CD4-positive, CD25-positive, alpha-beta regulatory T cell (primary cell): ENCODE measurements around the gene HOXB3. TPM values are rescaled to one million over a fixed set of nuclear protein-coding genes. Genes with fewer than 3 reads are reported as not detected.

Source experiments
- ATAC-seq, 2 donors: fragments of 150-1000 bp; cut with Tn5 transposase; one replicate each; pipeline ENCODE4 v1.10.0; 2021; ENCODE audit warnings: low read depth in 2 of 2, moderate number of reproducible peaks in 2 of 2, moderate library complexity in 1 of 2
- DNase-seq, 3 donors: peaks; one replicate each; pipeline versions ENCODE4 v3.0.0 to v3.0.0-alpha.2; 2012 to 2022; ENCODE audit warnings: mixed read lengths in 1 of 3
- H3K27ac ChIP-seq: one replicate; pipeline ENCODE4 v1.7.0; 2013; ENCODE audit warnings: mild to moderate bottlenecking, low read length; ENCODE audit not compliant: insufficient read depth, poor library complexity, severe bottlenecking
- H3K27me3 ChIP-seq: one replicate; pipeline ENCODE4 v1.7.0; 2013; ENCODE audit warnings: low read length; ENCODE audit not compliant: control insufficient read depth, insufficient read depth
- H3K36me3 ChIP-seq: one replicate; pipeline ENCODE4 v1.7.0; 2013; ENCODE audit warnings: mild to moderate bottlenecking, low read length, moderate library complexity; ENCODE audit not compliant: control insufficient read depth, insufficient read depth
- H3K4me1 ChIP-seq: 2 replicates; pipeline ENCODE4 v1.7.0; 2013; ENCODE audit warnings: mild to moderate bottlenecking, low read length; ENCODE audit not compliant: insufficient read depth, control insufficient read depth, poor library complexity, severe bottlenecking
- H3K4me3 ChIP-seq: one replicate; pipeline ENCODE4 v1.7.0; 2013; ENCODE audit warnings: low read depth, mild to moderate bottlenecking, low read length, moderate library complexity
- H3K9me3 ChIP-seq, 2 experiments: 1 replicate in 1 of 2; 2 replicates in 1 of 2; pipeline ENCODE4 v1.7.0; 2013; ENCODE audit warnings: low read length in 2 of 2, mild to moderate bottlenecking in 1 of 2, moderate library complexity in 1 of 2; ENCODE audit not compliant: control insufficient read depth in 2 of 2
- H3K27ac Mint-ChIP-seq, 3 donors: one replicate each; pipeline ENCODE4 v1.8.0; 2020 to 2022; ENCODE audit warnings: mild to moderate bottlenecking in 3 of 3, mixed read lengths in 3 of 3, moderate library complexity in 2 of 3
- H3K27me3 Mint-ChIP-seq: one replicate; pipeline ENCODE4 v1.8.0; 2022; ENCODE audit warnings: mild to moderate bottlenecking, mixed read lengths
- H3K36me3 Mint-ChIP-seq: one replicate; pipeline ENCODE4 v1.8.0; 2020; ENCODE audit warnings: mixed read lengths
- H3K4me1 Mint-ChIP-seq, 4 donors: one replicate each; pipeline ENCODE4 v1.8.0; 2020 to 2022; ENCODE audit warnings: mixed read lengths in 4 of 4, mild to moderate bottlenecking in 1 of 4
- H3K4me3 Mint-ChIP-seq, 4 donors: one replicate each; pipeline ENCODE4 v1.8.0; 2020 to 2022; ENCODE audit warnings: mild to moderate bottlenecking in 4 of 4, mixed read lengths in 4 of 4, moderate library complexity in 3 of 4
- H3K9me3 Mint-ChIP-seq, 7 donors: one replicate each; pipeline ENCODE4 v1.8.0; 2020 to 2022; ENCODE audit warnings: mixed read lengths in 7 of 7, mild to moderate bottlenecking in 3 of 7, moderate library complexity in 2 of 7
- polyA plus RNA-seq, 4 donors: library from polyadenylated mRNA; unstranded; fragments of 300-500 nt; fragmentation: Illumina TruSeq; gene quantifications; one replicate each; pipeline ENCODE4 v1.2.3, GENCODE V29; 2021
- total RNA-seq: library from RNA; stranded (reverse); gene quantifications from one replicate; pipeline ENCODE4 v1.2.3, GENCODE V29; 2022

The HOXB3 gene
- total and polyA plus RNA-seq, 5 donors from 2014 or later, result 0.05 to 8.1 (median 0.16) TPM; not detected in 2

GRCh38 chr17:48627623-48628521 is 37.8 kb upstream of the HOXB3 start:
- H3K27ac ChIP-seq, result no peak overlapping the region
- H3K27me3 Mint-ChIP-seq, result peaks cover 87% of the 10 kb centered on the region
- no peak for ATAC-seq
- H3K4me3 Mint-ChIP-seq, result peak overlapping the region in 1 of 4 donors; percentile 84
- H3K4me3 ChIP-seq, result no peak overlapping the region
- no peaks in the 10 kb centered on the region for H3K36me3 ChIP-seq
- H3K27me3 ChIP-seq, result peaks cover 54% of the 10 kb centered on the region
- H3K4me1 Mint-ChIP-seq, result peaks cover 3 to 26% (median 12%) of the 10 kb centered on the region in 4 donors
- no peak overlapping the region for H3K27ac Mint-ChIP-seq
- H3K4me1 ChIP-seq, result peaks cover 27% of the 10 kb centered on the region
- peaks cover 5% of the 10 kb centered on the region for H3K36me3 Mint-ChIP-seq
- no peaks in the 10 kb centered on the region for H3K9me3 ChIP-seq
- DNase-seq, result no peak
- H3K9me3 Mint-ChIP-seq, result peaks cover 0 to 2% (median 0%) of the 10 kb centered on the region in 7 donors

- H3K4me1 Mint-ChIP-seq, result peaks cover 0 to 21% (median 8%) of the 10 kb centered on the region in 4 donors
- H3K4me3 ChIP-seq, result no peak overlapping the region
- no peak for DNase-seq
Measured at GRCh38 chr17:48627118-48627597, 37.1 kb upstream of the HOXB3 start.

DNA sequence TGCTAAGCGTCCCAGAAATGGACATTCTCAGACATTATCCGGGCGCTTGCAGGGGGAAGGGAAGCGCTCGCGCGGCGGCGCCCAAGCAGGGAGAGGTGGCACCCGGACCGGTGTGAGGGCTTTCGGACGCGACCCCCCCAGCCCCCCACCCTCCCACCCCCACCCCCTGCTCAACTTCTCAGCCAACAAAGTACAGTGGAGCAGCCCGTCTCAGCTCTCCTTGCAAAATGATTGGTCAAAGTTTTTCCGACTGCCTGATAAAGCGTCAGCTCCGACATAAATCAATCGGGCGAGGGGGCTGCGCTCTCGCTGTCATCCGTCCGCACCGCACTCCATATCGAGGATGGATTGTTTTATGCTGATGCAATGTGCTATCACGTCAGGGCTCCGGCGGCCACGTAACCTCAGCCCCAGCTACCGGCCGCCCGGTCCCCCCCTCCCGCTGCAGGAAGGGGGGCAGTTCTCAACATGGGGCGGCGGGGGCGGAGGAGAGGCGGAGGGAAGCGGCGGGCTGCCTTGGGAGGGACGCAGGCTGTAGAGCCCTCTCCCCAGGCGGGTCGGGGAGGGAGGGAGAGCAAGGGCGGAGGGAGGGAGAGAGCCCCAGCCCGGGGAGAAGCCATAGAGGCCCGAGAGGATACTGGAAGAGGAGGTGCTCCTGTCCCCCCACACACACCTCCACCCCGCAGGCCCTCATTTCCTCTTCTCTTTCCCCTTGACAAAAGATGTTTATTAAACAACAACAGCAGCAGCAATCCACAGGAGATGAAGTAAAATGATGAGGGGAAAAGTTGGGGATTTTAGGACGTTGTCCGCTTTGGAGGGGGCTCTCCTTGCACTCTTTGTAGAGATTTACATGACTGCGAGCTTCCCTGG is 36.4 kb upstream of the HOXB3 start, which contains the start of gene HOXB9:
Gene HOXB9, minus strand, starts transcription at position 114 of the 873 bp plus-strand sequence. Its CDS starts 89 bp downstream, at position 25.
- Histone ChIP-seq H3K4me3 (peak within 1 kb of the TSS; percentile 44), H3K4me1 (peaks cover 27% of the 10 kb centered on the region), H3K9me3 (no peaks in the 10 kb centered on the region), H3K27ac (no peak within 1 kb of the TSS), H3K27me3 (peaks cover 58% of the 10 kb centered on the region), H3K36me3 (no peaks in the 10 kb centered on the region)
- DNase-seq, result no peak
- no peaks in the 10 kb centered on the region for H3K36me3 Mint-ChIP-seq
- H3K9me3 Mint-ChIP-seq, result peaks cover 0 to 3% (median 0%) of the 10 kb centered on the region in 7 donors
- H3K4me3 Mint-ChIP-seq, result peak within 1 kb of the TSS; percentile 78 to 95 (median 86)
- peak; percentile 26 to 28 for ATAC-seq
- H3K4me1 Mint-ChIP-seq, result peaks cover 0 to 21% (median 8%) of the 10 kb centered on the region in 4 donors
- H3K27me3 Mint-ChIP-seq, result peaks cover 87% of the 10 kb centered on the region
- H3K27ac Mint-ChIP-seq, result no peak within 1 kb of the TSS

More at GRCh38 chr17:48627118-48627597, 37.1 kb upstream of the HOXB3 start:
- H3K36me3 Mint-ChIP-seq, result no peaks in the 10 kb centered on the region
- Histone ChIP-seq H3K27me3 (peaks cover 54% of the 10 kb centered on the region), H3K9me3 (no peaks in the 10 kb centered on the region), H3K4me1 (peaks cover 27% of the 10 kb centered on the region), H3K27ac (no peak overlapping the region), H3K36me3 (no peaks in the 10 kb centered on the region)
- H3K4me3 Mint-ChIP-seq, result peak overlapping the region in 3 of 4 donors; percentile 3 to 84 (median 53)
- ATAC-seq, result no peak
- H3K9me3 Mint-ChIP-seq, result peaks cover 0 to 2% (median 0%) of the 10 kb centered on the region in 7 donors
- peaks cover 87% of the 10 kb centered on the region for H3K27me3 Mint-ChIP-seq
- H3K27ac Mint-ChIP-seq, result no peak overlapping the region

- peak overlapping the region; percentile 65 to 87 (median 78) for H3K4me3 Mint-ChIP-seq
- H3K27me3 Mint-ChIP-seq, result peaks cover 87% of the 10 kb centered on the region
- peak overlapping the region; percentile 44 for H3K4me3 ChIP-seq
- no peak overlapping the region for H3K27ac Mint-ChIP-seq
- H3K9me3 ChIP-seq, result no peaks in the 10 kb centered on the region
- H3K27ac ChIP-seq, result no peak overlapping the region
- no peaks in the 10 kb centered on the region for H3K36me3 Mint-ChIP-seq
- peak; percentile 55 to 56 for ATAC-seq
- peaks cover 0 to 2% (median 0%) of the 10 kb centered on the region in 7 donors for H3K9me3 Mint-ChIP-seq
- H3K36me3 ChIP-seq, result no peaks in the 10 kb centered on the region
- peak in 1 of 3 donors; percentile 42 for DNase-seq
- H3K4me1 Mint-ChIP-seq, result peaks cover 0 to 21% (median 8%) of the 10 kb centered on the region in 4 donors
- peaks cover 27% of the 10 kb centered on the region for H3K4me1 ChIP-seq
- peaks cover 58% of the 10 kb centered on the region for H3K27me3 ChIP-seq
Measured at GRCh38 chr17:48625495-48626244, 35.6 kb upstream of the HOXB3 start.

DNA sequence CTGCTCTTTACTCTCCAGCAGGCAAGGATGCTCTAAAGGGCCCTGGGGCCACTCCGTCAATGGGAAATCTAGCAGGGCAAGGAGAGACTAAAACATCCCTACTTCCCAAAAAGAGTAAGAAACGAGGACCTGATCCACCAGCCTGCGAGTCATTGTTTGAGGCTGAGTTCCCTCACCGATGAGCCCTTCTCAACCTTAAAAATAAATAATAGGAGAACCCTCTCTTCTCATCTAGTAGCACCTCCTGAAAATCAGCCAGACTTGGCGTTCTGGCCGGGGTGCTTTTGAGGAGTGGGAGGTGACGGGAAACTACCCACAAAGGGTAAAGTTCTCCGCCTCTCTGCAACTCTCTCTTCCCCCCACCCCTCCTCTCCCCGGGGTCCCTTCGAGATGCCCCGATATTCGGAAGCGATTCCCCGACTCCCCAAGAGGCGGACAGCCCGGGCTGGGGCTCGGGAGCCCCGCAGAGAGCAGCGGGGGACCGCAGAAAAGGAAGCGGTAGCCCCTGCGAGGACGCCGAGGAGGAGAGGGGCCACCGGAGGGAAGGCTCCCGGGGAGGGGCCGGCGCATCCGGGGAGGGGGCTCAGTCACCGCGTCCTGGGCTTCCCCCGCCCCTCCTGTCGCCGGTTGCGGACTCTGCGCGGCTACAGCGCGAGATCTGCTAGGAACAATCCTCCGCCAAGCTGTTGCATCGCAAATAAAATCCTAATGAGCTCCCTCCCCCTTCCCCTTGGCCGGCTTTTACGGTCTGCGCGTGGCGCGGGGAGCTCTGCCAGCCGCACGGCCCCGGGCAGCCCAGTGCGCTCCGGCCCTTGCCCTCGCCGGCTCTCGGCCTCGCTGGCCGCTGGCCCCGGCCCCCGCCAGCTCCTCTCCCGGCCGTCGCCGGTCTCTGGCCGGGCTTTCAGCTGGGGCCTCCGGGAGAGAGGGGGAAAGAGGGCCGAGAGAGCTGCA is 34.8 kb upstream of the HOXB3 start:
- peak overlapping the region; percentile 23 to 87 (median 74) for H3K4me3 Mint-ChIP-seq
- H3K36me3 ChIP-seq, result no peaks in the 10 kb centered on the region
- peaks cover 0 to 2% (median 0%) of the 10 kb centered on the region in 7 donors for H3K9me3 Mint-ChIP-seq
- no peaks in the 10 kb centered on the region for H3K36me3 Mint-ChIP-seq
- peak in 1 of 3 donors; percentile 24 for DNase-seq
- H3K4me1 Mint-ChIP-seq, result peaks cover 0 to 21% (median 8%) of the 10 kb centered on the region in 4 donors
- H3K27me3 Mint-ChIP-seq, result peaks cover 86% of the 10 kb centered on the region
- no peaks in the 10 kb centered on the region for H3K9me3 ChIP-seq
- peak in 1 of 2 donors; percentile 19 for ATAC-seq
- H3K27me3 ChIP-seq, result peaks cover 55% of the 10 kb centered on the region
- peaks cover 27% of the 10 kb centered on the region for H3K4me1 ChIP-seq
- H3K4me3 ChIP-seq, result no peak overlapping the region
- H3K27ac ChIP-seq, result no peak overlapping the region
- no peak overlapping the region for H3K27ac Mint-ChIP-seq

- no peaks in the 10 kb centered on the region for H3K36me3 Mint-ChIP-seq
- no peak overlapping the region for H3K27ac Mint-ChIP-seq
- H3K4me1 ChIP-seq, result peaks cover 27% of the 10 kb centered on the region
- DNase-seq, result no peak
- H3K4me3 ChIP-seq, result no peak overlapping the region
- peak overlapping the region in 3 of 4 donors; percentile 32 to 71 (median 68) for H3K4me3 Mint-ChIP-seq
- H3K9me3 Mint-ChIP-seq, result peaks cover 0 to 2% (median 0%) of the 10 kb centered on the region in 7 donors
- peaks cover 52% of the 10 kb centered on the region for H3K27me3 ChIP-seq
- no peaks in the 10 kb centered on the region for H3K9me3 ChIP-seq
- peaks cover 0 to 25% (median 8%) of the 10 kb centered on the region in 4 donors for H3K4me1 Mint-ChIP-seq
- peaks cover 86% of the 10 kb centered on the region for H3K27me3 Mint-ChIP-seq
- no peak overlapping the region for H3K27ac ChIP-seq
- ATAC-seq, result no peak
- H3K36me3 ChIP-seq, result no peaks in the 10 kb centered on the region
Measured at GRCh38 chr17:48624118-48624517, 34.1 kb upstream of the HOXB3 start.
